KMS-11 (cell line): ENCODE data around the gene ZBTB32.

Experiments
- H2AFZ ChIP-seq: fragments of 200-600 bp; sonication (generic); 2 replicates; pipeline ENCODE4 v1.6.1; 2016; ENCODE audit warnings: antibody characterized with exemption, mixed run types, low read depth
- H3K27ac ChIP-seq: fragments of 200-600 bp; sonication (generic); 2 replicates; pipeline ENCODE4 v1.6.1; 2016; ENCODE audit warnings: mild to moderate bottlenecking, mixed run types
- H3K27me3 ChIP-seq: fragments of 200-600 bp; sonication (generic); 2 replicates; pipeline ENCODE4 v1.6.1; 2017; ENCODE audit warnings: mild to moderate bottlenecking, low read depth, mixed run types, moderate library complexity; ENCODE audit not compliant: insufficient read depth
- H3K36me3 ChIP-seq: fragments of 200-600 bp; sonication (generic); 2 replicates; pipeline ENCODE4 v1.6.1; 2017; ENCODE audit warnings: mild to moderate bottlenecking, mixed run types; ENCODE audit not compliant: insufficient read depth
- H3K4me1 ChIP-seq: fragments of 200-600 bp; sonication (generic); 2 replicates; pipeline ENCODE4 v1.6.1; 2016; ENCODE audit warnings: mild to moderate bottlenecking, low read depth, mixed run types; ENCODE audit not compliant: poor library complexity, severe bottlenecking
- H3K4me2 ChIP-seq: fragments of 200-600 bp; sonication (generic); 2 replicates; pipeline ENCODE4 v1.7.0; 2016; ENCODE audit warnings: mild to moderate bottlenecking, mixed run types
- H3K4me3 ChIP-seq: fragments of 200-600 bp; sonication (generic); IDR thresholded peaks from 2 replicates; pipeline ENCODE4 v1.6.1; 2017; ENCODE audit warnings: low read depth, low read length, mixed read lengths; ENCODE audit not compliant: insufficient read depth
- H3K79me2 ChIP-seq: fragments of 200-600 bp; sonication (generic); 2 replicates; pipeline ENCODE4 v1.6.1; 2016; ENCODE audit warnings: low read depth, mixed run types; ENCODE audit not compliant: insufficient read depth
- H3K9ac ChIP-seq: fragments of 200-600 bp; sonication (generic); 2 replicates; pipeline ENCODE4 v1.6.1; 2016; ENCODE audit warnings: mild to moderate bottlenecking, mixed run types
- H4K20me1 ChIP-seq: fragments of 200-600 bp; sonication (generic); 2 replicates; pipeline ENCODE4 v1.6.1; 2016; ENCODE audit warnings: mild to moderate bottlenecking, mixed run types; ENCODE audit not compliant: insufficient read depth
- CTCF ChIP-seq: fragments of 200-600 bp; sonication (generic); conservative IDR thresholded peaks from 2 replicates; pipeline ENCODE4 v1.6.1; 2017; ENCODE audit warnings: low read depth, mild to moderate bottlenecking, antibody characterized with exemption, low read length, moderate library complexity, mixed read lengths

Gene ZBTB32

GRCh38 chr19:35670686-35671085, 33.7 kb upstream of the ZBTB32 start:
- Histone ChIP-seq H3K79me2 (no peaks in the 10 kb centered on the region), H3K27me3 (peaks cover 58% of the 10 kb centered on the region), H3K9ac (no peak overlapping the region), H3K4me3 (no peak overlapping the region), H3K4me1 (no peaks in the 10 kb centered on the region), H3K27ac (no peak overlapping the region), H4K20me1 (no peaks in the 10 kb centered on the region), H3K36me3 (no peaks in the 10 kb centered on the region), H3K4me2 (no peak overlapping the region), H2AFZ (no peak overlapping the region)
- TF ChIP-seq CTCF = no peak

- Histone ChIP-seq H3K79me2 (no peaks in the 10 kb centered on the region), H3K36me3 (no peaks in the 10 kb centered on the region), H4K20me1 (no peaks in the 10 kb centered on the region), H3K4me1 (no peaks in the 10 kb centered on the region), H3K4me2 (no peak overlapping the region), H3K27ac (no peak overlapping the region), H2AFZ (no peak overlapping the region), H3K9ac (no peak overlapping the region), H3K27me3 (peaks cover 57% of the 10 kb centered on the region), H3K4me3 (no peak overlapping the region)
- no peak for TF ChIP-seq CTCF
Observed at GRCh38 chr19:35671818-35672217, 32.5 kb upstream of the ZBTB32 start.

- peak overlapping the region; percentile 40; the same call in 1 of the 2 replicates for H2AFZ ChIP-seq
- no peaks in the 10 kb centered on the region for H4K20me1 ChIP-seq
- H3K9ac ChIP-seq = no peak overlapping the region
- no peak overlapping the region for H3K4me3 ChIP-seq
- no peak for TF ChIP-seq CTCF
- no peaks in the 10 kb centered on the region for H3K4me1 ChIP-seq
- no peak overlapping the region for H3K27ac ChIP-seq
- no peaks in the 10 kb centered on the region for H3K79me2 ChIP-seq
- no peaks in the 10 kb centered on the region for H3K36me3 ChIP-seq
- peak overlapping the region; percentile 26; the same call in 1 of the 2 replicates for H3K4me2 ChIP-seq
- H3K27me3 ChIP-seq = peaks cover 49% of the 10 kb centered on the region
Observed at GRCh38 chr19:35673121-35673804, 31.1 kb upstream of the ZBTB32 start.

GRCh38 chr19:35675589-35676140, 28.7 kb upstream of the ZBTB32 start:
- no peaks in the 10 kb centered on the region for H4K20me1 ChIP-seq
- no peaks in the 10 kb centered on the region for H3K4me1 ChIP-seq
- no peak overlapping the region for H3K9ac ChIP-seq
- peaks cover 45% of the 10 kb centered on the region for H3K27me3 ChIP-seq
- no peak overlapping the region for H3K27ac ChIP-seq
- H2AFZ ChIP-seq = no peak overlapping the region
- no peak for TF ChIP-seq CTCF
- H3K36me3 ChIP-seq = no peaks in the 10 kb centered on the region
- H3K4me2 ChIP-seq = no peak overlapping the region
- no peaks in the 10 kb centered on the region for H3K79me2 ChIP-seq
- no peak overlapping the region for H3K4me3 ChIP-seq
